Tibial artery (tissue), 4 donors: Measurements from ENCODE around the gene CDH22.

Experiments used
- DNase-seq, 2 donors: peaks; one replicate each; pipeline ENCODE4 v3.0.0-alpha.2; 2019
- H3K27ac ChIP-seq, 2 donors: fragments of 200-600 bp; sonication (generic) in 1 of 2; 1 replicate in 1 of 2; 2 replicates in 1 of 2; pipeline ENCODE4 v1.5.1; 2018 to 2019; ENCODE audit warnings: mild to moderate bottlenecking in 1 of 2
- H3K27me3 ChIP-seq, 2 donors: fragments of 200-600 bp; sonication (generic) in 1 of 2; one replicate each; pipeline versions ENCODE4 v1.5.1 to v1.6.0; 2016 to 2019
- H3K36me3 ChIP-seq, 3 donors: fragments of 200-600 bp; sonication (generic) in 2 of 3; one replicate each; pipeline ENCODE4 v1.5.1; 2016 to 2019; ENCODE audit warnings: mild to moderate bottlenecking in 2 of 3
- H3K4me1 ChIP-seq, 4 donors: fragments of 200-600 bp; sonication (generic) in 2 of 4; 1 replicate in 3 of 4; 2 replicates in 1 of 4; pipeline ENCODE4 v1.5.1; 2016 to 2019
- H3K4me3 ChIP-seq, 2 donors: fragments of 200-600 bp; sonication (generic) in 1 of 2; 1 replicate in 1 of 2; 2 replicates in 1 of 2; pipeline ENCODE4 v1.5.1; 2018 to 2019; ENCODE audit warnings: mild to moderate bottlenecking in 2 of 2
- H3K9me3 ChIP-seq, 3 donors: fragments of 200-600 bp; sonication (generic) in 1 of 3; one replicate each; pipeline ENCODE4 v1.5.1; 2016 to 2019
- intact Hi-C: fragments of 100-400 bp; cut with DNase I; formaldehyde crosslinking; loops from one replicate; pipeline ENCODE4 v1.15.0; 2023; ENCODE audit warnings: low total_unique reads
- TF ChIP-seq, protein P1 (sequence below), 2 experiments: fragments of 200-600 bp in 1 of 2; fragments of 450-650 bp in 1 of 2; IDR thresholded peaks; one replicate each; pipeline ENCODE4 v1.5.1; 2017 to 2019; ENCODE audit warnings: antibody characterized with exemption in 2 of 2, mild to moderate bottlenecking in 1 of 2, moderate library complexity in 1 of 2

Gene CDH22

DNA sequence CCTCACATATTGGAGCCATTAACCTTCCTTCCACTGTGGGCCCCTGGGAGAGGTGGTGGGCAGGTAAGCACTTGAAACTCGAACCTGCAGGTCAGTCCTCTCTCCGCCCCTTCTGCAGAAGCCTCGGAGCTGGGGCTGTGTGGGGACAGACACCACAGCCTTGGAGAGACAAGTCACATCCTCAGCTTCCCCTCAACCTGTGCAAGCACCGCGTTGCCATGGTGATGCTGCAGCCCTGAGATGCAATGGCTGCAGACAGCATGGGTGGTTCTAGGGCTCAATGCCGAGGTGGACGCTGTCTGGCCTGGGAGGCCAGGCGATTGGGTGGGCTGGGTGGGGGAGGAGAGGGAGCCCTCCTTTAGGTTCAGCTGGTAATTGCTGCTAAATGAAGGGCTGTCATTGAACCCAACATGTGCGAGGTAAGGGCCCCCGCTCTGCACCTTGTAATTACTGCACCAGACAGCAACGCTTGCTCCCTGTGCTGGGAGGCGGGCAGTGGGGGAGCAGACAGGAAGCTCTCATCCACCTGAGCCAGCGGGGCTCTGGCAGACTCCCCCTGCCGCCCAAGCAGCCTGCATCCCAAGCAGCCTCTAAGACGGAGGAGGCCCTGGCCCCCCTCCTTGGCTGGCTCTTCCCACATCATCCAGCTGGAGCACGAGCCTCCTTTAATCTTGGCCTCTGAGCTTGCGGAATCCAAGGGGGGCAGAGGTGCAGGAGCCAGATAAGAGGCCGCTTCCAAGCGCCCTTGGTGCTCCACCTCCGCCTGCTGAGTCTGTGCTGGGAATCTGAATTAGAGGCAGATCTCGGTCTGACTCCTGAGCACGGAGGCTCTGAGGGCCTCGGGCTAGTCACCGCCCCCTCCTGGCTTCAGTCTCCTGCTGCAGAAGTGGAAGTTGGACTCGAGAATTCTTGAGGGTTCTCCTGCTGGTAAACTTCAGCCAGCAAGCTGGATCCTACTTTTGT lies 39.8 kb upstream of the CDH22 start:
- peaks cover 0 to 18% (median 7%) of the 10 kb centered on the region in 4 donors for H3K4me1 ChIP-seq
- no peak overlapping the region for H3K4me3 ChIP-seq
- H3K36me3 ChIP-seq = peaks cover 20 to 45% (median 25%) of the 10 kb centered on the region in 3 donors
- DNase-seq = no peak
- no peak overlapping the region for H3K27ac ChIP-seq
- peaks cover 0 to 3% of the 10 kb centered on the region in 2 donors for H3K27me3 ChIP-seq
- intact Hi-C loops = no loop called here
- H3K9me3 ChIP-seq = no peaks in the 10 kb centered on the region
- TF ChIP-seq, protein P1, sequence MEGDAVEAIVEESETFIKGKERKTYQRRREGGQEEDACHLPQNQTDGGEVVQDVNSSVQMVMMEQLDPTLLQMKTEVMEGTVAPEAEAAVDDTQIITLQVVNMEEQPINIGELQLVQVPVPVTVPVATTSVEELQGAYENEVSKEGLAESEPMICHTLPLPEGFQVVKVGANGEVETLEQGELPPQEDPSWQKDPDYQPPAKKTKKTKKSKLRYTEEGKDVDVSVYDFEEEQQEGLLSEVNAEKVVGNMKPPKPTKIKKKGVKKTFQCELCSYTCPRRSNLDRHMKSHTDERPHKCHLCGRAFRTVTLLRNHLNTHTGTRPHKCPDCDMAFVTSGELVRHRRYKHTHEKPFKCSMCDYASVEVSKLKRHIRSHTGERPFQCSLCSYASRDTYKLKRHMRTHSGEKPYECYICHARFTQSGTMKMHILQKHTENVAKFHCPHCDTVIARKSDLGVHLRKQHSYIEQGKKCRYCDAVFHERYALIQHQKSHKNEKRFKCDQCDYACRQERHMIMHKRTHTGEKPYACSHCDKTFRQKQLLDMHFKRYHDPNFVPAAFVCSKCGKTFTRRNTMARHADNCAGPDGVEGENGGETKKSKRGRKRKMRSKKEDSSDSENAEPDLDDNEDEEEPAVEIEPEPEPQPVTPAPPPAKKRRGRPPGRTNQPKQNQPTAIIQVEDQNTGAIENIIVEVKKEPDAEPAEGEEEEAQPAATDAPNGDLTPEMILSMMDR (IDR thresholded peaks at IDR 0.05) = no peak

DNA sequence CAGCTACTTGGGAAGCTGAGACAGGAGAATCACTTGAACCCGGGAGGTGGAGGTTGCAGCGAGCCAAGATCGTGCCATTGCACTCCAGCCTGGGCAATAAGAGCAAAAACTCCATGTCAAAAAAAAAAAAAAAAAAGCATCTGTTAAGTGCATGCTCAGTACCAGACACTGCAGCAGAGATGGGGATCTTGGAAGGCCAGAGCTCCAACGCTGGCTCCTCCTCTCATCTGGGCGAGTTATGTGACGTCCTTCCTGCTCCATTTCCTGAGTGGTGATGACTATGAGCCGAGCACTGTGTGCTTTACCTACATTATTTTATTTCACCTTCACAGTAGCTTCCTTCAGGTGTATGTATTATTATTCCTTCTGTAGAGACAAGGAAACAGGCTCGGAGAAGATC lies 38.5 kb upstream of the CDH22 start:
- DNase-seq = no peak
- Histone ChIP-seq H3K36me3 (peaks cover 18 to 40% (median 22%) of the 10 kb centered on the region in 3 donors), H3K9me3 (no peaks in the 10 kb centered on the region), H3K4me1 (peaks cover 0 to 18% (median 9%) of the 10 kb centered on the region in 4 donors), H3K27me3 (peaks cover 0 to 17% of the 10 kb centered on the region in 2 donors), H3K4me3 (no peak overlapping the region), H3K27ac (no peak overlapping the region)
- intact Hi-C loops = no loop called here
- TF ChIP-seq, protein P1 (IDR thresholded peaks at IDR 0.05) = no peak

DNA sequence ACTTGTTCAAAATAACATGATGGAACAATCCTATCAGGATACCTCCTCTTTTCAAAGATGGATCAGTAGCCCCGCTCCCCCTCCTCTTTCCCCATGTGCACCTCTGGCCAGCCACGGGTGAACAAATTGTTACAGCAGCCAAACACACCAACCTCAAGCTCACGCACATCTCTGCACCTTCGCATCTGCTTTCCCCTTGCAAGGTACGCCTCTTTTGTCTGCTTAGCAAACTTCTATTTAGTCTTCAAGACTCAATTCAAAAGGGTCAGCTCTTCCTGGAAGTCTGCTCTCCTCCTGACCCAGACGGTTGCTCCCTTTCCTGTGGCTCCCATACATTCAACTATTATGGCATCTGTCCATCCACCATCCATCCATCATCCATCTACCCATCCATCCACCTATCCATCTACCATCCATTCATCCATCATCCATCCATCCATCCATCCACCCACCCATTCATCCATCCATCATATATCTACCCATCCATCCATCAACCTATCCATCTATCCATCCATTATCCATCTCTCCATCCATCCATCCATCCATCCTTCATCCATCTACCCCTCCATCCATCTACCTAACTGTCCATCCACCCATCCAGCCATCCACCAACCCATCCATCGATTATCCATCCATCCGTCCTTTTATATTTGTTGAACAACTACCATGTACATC lies 36.3 kb upstream of the CDH22 start:
- intact Hi-C loops = no loop called here

DNA sequence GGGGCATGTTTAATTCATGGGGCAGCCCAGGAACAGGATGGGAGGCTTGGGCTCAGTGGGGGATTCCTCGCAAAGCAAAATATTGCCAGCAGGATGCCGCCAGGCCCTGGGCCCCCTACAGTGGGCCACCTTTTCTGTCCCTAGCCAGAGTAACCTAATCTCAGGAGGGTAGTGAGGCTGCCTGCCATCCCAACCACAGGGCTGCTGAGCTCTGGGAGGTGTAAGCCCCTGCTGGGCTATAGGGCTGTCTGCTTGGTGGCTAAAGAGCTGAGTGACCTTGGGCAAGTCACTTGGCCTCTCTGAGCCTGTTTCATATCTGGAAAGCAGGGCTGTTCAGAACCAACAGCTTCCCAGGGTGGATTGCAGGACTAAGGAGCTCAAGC lies 35.7 kb upstream of the CDH22 start:
- H3K27me3 ChIP-seq = peaks cover 4 to 42% of the 10 kb centered on the region in 2 donors
- DNase-seq = no peak
- peaks cover 0 to 18% (median 0%) of the 10 kb centered on the region in 3 donors for H3K36me3 ChIP-seq
- no peak overlapping the region for H3K27ac ChIP-seq
- H3K9me3 ChIP-seq = no peaks in the 10 kb centered on the region
- intact Hi-C loops = no loop called here
- TF ChIP-seq, protein P1 (IDR thresholded peaks at IDR 0.05) = no peak
- peaks cover 0 to 13% (median 6%) of the 10 kb centered on the region in 4 donors for H3K4me1 ChIP-seq
- no peak overlapping the region for H3K4me3 ChIP-seq

More for the DNA sequence above, 36.3 kb upstream of the CDH22 start:
- TF ChIP-seq, protein P1 (IDR thresholded peaks at IDR 0.05) = no peak
- no peak for DNase-seq
- peaks cover 4 to 36% of the 10 kb centered on the region in 2 donors for H3K27me3 ChIP-seq
- H3K36me3 ChIP-seq = peaks cover 0 to 20% (median under 1%) of the 10 kb centered on the region in 3 donors
- no peak overlapping the region for H3K4me3 ChIP-seq
- no peaks in the 10 kb centered on the region for H3K9me3 ChIP-seq
- H3K27ac ChIP-seq = no peak overlapping the region
- H3K4me1 ChIP-seq = peaks cover 0 to 15% (median 7%) of the 10 kb centered on the region in 4 donors

DNA sequence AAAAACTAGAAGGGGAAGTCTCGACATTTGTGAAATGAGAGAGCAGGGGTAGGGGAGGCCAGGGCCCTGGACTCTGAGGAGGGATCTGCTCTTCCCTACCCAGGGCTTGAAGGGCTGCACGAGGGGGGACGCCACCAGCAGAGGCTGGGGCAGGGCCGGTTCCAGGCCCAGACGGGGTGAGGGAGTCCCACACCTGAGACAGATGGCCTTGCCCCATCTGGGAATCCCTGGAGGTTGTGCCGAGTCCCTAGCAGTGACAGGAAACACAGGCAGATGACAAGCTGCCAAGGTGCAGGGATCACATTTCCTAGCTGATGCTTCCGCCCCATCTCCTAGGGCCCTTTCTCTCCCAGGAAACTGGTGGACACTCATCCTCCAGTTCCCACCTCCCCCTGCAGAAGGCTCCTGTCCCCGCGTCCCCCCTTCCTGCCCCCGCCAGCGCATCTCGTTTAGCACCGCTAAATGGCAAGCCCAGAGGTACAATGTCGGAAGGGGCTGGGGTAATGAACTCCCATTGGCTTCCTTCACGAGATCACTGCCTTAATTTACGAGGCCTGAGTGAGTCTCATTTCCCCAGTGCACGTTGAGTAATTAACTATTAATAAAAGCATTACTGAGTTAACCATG lies 35.2 kb upstream of the CDH22 start:
- H3K27me3 ChIP-seq = peaks cover 4 to 47% of the 10 kb centered on the region in 2 donors
- intact Hi-C loops = no loop called here

More for the DNA sequence above, 35.2 kb upstream of the CDH22 start:
- Histone ChIP-seq H3K4me1 (peaks cover 0 to 9% (median 3%) of the 10 kb centered on the region in 4 donors), H3K27ac (no peak overlapping the region), H3K4me3 (no peak overlapping the region), H3K9me3 (no peaks in the 10 kb centered on the region), H3K36me3 (peaks cover 0 to 18% (median 0%) of the 10 kb centered on the region in 3 donors)
- DNase-seq = no peak
- TF ChIP-seq, protein P1 (IDR thresholded peaks at IDR 0.05) = no peak
